Measurements from ENCODE around the gene SOWAHC.

DNA sequence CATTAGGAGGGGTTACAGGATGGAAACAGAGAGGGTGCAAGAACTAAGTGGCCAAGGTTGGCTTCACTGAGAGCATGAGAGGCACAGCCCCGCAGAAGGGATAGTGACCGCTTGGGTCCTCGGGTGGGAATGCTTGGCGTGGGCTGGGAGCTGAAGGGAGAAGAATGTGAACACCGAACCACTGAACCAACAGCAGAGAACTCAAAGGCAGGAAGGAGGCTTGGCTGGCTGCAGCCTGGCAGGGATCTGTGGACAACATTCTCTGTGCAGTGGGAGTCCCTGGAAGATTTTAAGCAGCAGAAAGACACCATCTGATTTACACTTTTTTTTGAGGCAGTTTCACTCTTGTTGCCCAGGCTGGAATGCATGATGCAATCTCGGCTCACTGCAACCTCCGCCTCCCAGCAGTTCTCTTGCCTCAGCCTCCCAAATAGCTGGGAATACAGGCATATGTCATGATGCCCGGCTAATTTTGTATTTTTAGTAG lies 33.9 kb downstream of the SOWAHC start:
- TF ChIP-seq, protein P1, sequence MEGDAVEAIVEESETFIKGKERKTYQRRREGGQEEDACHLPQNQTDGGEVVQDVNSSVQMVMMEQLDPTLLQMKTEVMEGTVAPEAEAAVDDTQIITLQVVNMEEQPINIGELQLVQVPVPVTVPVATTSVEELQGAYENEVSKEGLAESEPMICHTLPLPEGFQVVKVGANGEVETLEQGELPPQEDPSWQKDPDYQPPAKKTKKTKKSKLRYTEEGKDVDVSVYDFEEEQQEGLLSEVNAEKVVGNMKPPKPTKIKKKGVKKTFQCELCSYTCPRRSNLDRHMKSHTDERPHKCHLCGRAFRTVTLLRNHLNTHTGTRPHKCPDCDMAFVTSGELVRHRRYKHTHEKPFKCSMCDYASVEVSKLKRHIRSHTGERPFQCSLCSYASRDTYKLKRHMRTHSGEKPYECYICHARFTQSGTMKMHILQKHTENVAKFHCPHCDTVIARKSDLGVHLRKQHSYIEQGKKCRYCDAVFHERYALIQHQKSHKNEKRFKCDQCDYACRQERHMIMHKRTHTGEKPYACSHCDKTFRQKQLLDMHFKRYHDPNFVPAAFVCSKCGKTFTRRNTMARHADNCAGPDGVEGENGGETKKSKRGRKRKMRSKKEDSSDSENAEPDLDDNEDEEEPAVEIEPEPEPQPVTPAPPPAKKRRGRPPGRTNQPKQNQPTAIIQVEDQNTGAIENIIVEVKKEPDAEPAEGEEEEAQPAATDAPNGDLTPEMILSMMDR (IDR thresholded peaks at IDR 0.05) = no peak
- TF ChIP-seq POLR2A (IDR thresholded peaks at IDR 0.05) = no peak
